ENCODE measurements around the gene KLHL29. TPM values are rescaled to one million over a fixed set of nuclear protein-coding genes. Genes with fewer than 3 reads are reported as not detected.

KLHL29 gene
- total RNA-seq, 1 donor from 2014 or later: 8.3 TPM

GRCh38 chr2:23506531-23507266 is 121.7 kb downstream of the KLHL29 start:
- no peak for DNase-seq (ENCODE audit: extremely low read depth, low read depth, low spot score)

- DNase-seq (ENCODE audit: extremely low read depth, low read depth, low spot score): no peak
These were observed 122.5 kb downstream of the KLHL29 start for GRCh38 chr2:23507267-23508065.

DNA sequence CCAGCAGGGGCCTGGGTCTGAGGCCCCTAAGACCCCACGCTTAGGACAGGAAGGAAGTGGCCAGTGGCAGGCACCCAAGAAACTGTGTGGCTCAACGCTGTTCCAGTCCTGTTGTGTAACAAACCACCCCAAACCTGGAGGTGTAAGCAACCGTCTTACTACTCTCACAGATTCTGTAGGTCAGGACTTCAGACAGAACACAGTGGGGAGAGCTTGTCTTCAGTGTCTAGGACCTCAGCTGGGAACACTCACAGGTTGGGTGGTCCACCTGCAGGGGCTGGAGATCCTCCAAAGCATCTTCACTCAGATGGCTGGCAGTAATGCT is 123.0 kb downstream of the KLHL29 start:
- no peak for DNase-seq (ENCODE audit: extremely low read depth, low read depth, low spot score)

- DNase-seq (ENCODE audit: extremely low read depth, low read depth, low spot score): no peak
These were observed 124.1 kb downstream of the KLHL29 start for GRCh38 chr2:23509103-23509502.

GRCh38 chr2:23509596-23510292 is 124.8 kb downstream of the KLHL29 start:
- DNase-seq (ENCODE audit: extremely low read depth, low read depth, low spot score): no peak

GRCh38 chr2:23510471-23510870 is 125.5 kb downstream of the KLHL29 start:
- no peak for DNase-seq (ENCODE audit: extremely low read depth, low read depth, low spot score)

DNA sequence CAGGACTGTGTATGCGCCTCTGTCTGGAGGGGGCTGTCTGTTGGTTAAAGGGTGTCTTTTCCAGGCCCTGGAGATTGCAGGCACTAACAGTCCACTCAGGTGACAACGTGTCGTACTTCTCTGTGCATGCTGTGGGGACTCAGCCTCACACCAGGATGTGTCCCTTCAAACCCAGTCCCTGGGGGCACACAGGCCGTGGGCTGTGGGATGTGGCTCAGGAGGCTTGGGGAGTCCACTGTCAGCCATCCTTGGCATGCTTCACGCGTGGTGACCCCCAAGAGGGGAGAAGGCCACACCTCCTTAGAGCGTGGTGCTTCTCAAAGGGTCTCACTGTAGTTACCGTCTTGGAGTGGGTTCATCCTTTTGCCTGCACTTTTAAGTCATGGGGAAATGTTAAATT is 127.8 kb downstream of the KLHL29 start:
- no peak for DNase-seq (ENCODE audit: extremely low read depth, low read depth, low spot score)

DNA sequence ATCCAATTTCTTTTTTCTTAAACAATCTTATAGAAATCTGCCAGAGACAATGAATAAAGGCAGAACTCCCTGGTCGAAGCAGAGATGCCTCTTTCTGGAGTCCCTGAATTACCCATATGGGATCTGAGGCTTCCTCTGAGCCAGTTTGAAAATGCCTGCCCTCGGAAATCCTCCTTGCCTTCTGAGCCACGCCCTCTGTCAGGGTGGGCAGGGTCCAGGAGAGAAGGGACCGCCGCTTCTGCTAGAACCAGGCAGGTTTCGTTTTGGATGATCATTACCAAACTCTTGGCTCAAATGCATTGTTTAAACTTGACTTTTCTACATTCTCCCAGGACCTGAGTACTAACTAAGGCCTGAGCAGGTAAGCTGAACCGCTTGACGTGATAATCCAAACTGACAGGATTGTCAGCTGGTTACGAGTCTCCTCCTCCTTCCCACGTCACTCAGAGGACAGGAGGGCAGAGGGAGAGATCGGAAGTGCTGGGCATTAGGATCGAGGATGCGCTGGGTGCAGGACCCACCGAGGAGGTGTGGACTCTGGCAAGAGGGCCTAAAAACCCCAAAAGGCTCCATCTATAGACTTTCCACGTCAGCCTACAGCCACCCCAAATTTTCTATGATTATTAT is 128.4 kb downstream of the KLHL29 start:
- no peak for DNase-seq (ENCODE audit: extremely low read depth, low read depth, low spot score)

DNA sequence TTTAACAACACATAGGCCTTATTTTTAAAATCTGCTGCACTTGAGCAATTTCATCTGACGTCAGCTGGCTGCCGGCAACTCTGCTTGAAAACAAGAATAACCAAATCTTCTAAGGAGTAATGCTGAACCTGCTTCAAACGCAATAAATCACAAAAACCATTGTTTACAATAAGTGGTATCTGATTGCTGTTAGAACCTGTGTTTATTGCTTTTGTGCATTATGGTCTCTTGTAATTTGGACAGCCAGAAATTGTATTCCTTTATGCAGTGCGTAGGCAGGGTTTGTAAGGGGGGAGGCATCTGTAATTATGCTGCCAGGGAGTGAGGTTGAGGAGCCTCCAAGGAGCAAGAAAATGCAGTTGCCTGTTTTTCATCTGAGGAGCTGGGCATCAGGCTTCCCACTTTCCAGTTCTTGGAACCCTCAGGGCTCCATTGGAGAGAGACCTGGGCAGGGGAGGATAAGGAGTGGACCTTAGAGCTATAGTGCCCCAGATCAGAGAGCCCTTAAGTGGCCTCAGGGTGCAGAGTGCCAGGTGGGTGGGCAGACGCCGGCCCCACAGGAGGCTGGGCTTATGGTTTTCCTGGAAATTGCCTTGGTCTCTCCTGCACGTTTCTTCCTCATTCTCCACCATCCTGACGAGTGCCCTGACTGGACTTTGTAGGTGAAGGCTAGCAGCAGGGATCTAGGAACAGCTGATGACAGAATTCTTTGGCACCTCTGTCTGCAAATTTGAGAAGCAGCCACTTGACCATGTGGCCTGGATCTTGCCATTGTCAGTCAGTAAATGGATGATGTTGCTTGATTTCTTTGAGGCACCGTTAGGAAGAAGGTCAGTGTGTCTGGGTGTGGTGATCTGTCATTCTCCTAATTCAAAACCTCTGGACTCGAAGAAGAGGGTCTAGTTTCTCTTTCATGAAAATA is 129.2 kb downstream of the KLHL29 start:
- no peak for DNase-seq (ENCODE audit: extremely low read depth, low read depth, low spot score)

DNA sequence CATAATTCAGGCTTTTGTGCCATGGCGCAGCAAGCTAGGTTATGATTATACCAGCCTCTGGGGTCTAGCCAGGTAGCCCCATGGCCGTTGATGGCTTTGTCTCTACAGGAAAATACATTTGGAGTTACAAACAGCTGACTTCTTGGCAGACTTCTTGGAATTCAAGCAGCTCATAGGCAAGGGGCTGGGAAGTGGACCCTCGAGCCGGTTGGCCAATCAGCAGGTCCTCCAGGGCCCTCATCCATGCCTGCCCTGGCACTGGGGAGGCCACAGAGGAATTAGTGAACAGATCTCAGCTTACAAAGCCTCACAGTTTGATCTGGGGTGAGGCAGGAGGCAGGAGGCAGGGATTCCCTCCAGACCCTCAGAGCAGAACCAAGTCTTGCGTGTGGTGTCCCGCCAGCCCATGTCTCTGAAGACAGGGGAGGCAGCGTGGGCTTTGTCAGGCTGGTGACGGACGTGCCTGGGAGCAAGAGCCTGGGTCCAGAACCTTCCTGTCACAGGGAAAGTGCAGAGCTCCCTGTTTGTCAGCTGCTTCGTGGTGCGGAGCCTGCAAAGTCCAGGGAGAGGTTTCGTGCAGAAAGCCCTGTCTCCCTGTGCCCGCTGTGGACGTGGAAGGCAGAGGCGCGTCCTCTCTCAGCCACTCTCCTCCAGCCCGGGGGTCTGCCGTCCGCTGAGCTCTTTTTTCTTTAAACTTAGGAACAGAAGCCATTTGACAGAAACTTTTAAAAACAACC is 131.7 kb downstream of the KLHL29 start:
- no peak for DNase-seq (ENCODE audit: extremely low read depth, low read depth, low spot score)

DNA sequence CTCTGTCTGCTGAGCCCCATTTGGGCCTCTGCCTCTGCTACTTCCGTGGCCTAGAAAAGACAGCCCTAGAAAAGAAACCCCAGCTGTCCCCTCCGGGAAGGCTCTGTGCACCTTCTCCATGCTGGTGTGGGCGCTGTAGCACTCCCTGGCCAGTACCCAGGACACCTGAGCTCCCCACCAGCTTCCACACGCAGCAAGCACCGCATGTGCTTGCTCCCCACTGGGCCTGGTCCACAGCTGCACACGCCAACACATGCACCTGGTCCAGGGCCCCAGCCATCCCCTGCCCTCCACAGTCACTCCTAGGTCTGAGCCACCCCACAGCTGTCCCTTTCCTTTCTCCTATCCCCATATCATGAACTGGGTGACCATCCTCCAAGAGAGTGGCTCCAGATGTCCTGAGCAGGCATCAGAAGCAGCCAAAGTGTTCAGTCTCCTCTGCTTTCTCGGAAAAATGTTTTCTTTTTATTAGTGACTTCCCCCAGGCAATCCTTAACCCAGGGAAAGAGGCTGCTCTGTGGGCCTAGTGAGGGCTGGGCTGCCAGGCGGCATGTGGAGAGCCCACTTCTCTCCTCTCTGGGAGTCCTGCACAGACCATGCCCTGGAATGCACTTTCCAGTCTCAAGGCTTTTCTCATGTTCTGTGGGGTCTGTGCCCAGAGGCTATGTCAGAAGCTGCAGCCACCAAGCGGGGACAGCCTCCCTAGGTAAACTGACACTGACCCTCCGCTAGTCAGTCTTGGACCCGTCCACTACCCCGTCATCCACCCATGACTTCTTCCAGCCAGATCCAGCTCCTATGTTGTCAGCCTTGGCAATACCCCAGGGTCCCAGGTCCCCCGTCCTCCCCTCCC is 133.7 kb downstream of the KLHL29 start:
- no peak for DNase-seq (ENCODE audit: extremely low read depth, low read depth, low spot score)

GRCh38 chr2:23519334-23519651 is 134.3 kb downstream of the KLHL29 start:
- DNase-seq (ENCODE audit: extremely low read depth, low read depth, low spot score): no peak

DNA sequence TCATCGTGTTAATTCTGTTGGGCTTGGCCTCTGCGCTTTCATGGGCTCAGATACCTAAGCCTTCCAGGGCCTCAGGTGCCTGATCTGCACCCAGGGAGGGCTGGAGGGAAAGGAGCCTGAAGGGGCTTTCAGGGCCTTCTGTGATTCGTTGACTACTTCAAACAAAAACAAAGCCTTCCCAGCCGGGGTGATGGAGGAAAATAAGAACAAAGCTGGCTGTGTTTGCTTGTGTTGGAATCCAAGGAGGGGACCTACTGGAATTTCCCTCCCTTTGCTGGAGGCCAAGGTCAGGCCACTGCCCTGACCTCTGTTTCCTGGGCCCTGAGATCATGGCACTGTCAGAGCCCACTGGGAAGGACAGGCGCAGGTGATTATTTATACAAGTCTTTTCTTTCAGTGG is 135.3 kb downstream of the KLHL29 start:
- no peak for DNase-seq (ENCODE audit: extremely low read depth, low read depth, low spot score)

DNA sequence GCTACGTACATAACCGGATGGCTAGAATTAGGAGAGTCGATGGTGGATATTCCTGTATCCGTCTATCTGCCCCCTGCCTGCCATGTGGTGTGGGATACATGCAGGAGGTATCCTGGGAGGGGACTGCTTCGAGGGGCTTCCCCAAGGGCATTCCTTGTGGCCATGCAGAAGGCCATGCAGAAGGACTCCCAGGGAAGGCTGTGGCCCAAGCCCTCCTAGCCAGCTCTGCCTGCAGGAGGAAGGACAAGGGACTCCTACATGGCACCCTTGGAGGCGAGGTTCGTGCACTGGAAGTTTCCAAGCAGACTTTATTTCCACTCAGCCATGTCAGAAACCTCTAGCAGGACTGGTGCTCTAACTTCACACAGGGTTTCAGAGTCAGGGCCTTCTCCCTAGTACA is 136.1 kb downstream of the KLHL29 start:
- DNase-seq (ENCODE audit: extremely low read depth, low read depth, low spot score): no peak

DNA sequence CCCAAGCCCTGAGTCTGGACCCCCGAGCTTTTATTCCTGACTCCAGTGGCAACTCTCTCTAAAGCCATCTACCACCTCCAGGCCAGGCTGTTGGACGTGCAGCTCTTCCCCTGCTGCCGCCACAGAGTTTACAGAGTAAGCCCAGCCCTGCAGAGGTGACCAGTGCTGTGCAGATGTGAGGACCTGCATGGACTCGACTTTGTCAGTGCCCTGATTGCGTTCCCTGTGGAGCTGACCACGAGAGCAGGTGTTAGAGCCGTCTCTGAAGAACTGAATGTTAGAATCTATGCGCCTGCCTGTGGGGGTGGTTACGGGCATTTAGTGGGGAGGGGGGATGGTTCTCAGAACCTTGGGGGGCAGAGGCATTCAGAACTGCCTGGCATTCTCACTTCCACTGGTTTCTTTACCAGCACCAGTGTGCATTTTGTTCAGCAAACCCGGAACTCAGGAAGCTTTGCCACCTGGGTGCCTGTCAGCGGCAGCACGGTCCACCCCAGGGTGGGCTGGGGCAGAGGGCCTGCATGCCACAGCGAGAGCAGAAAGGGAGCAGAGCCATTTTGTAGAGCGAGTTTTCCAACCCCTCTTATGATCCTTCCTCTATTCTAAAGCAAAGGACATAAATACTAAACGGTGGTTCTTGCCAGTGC is 137.9 kb downstream of the KLHL29 start:
- no peak for DNase-seq (ENCODE audit: extremely low read depth, low read depth, low spot score)

GRCh38 chr2:23523373-23524260 is 138.6 kb downstream of the KLHL29 start:
- no peak for DNase-seq (ENCODE audit: extremely low read depth, low read depth, low spot score)

DNA sequence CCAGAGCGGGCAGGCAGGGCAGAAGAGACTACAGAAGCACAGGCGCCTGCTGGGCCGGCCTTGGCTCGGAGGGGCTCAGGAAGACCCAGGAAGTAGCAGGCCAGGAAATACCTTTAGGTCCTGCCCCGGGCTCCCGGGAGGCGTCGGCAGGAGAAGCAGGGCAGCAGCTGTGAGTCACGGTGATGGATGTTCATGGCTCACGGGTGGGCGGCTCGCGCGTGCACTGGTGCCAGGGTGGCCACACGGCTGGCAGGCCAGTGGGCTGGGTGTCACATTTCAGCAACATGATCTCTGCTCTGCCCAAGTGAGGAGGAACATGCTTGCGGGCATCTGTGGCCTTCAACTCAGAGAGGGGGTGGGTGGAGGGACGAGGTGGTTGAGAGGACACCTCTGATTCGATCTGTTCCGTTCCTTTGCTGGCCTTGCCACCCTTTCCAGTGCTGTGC is 139.3 kb downstream of the KLHL29 start:
- DNase-seq (ENCODE audit: extremely low read depth, low read depth, low spot score): no peak

All from glomerular endothelial cell (primary cell).